ENCODE results near the gene OR2AT4.
"Not testable (repeated sequence)": the region's sequence is repeated elsewhere in the genome, so short reads cannot be mapped to it uniquely, and the experiment has no call there.

The OR2AT4 gene

DNA sequence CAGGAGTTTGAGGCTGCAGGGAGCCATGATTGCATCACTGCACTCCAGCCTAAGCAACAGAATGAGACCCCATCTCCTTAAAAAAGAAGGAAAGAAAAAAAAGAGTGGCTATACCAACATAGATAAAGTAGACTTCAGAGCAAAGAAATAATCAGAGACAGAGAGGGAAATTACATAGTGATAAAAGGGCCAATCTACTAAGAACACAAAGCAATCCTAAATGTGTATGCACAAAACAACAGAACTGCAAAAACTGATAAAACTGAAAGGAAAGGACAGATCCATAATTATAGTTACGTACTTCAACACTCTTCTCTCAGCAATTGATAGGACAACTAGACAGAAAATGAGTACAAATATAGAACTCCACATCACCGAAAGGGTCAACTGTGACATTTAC is 17.8 kb upstream of the OR2AT4 start:
- no peak for TF ChIP-seq ZFX (IDR thresholded peaks at IDR 0.05)
- TF ChIP-seq, protein P1, sequence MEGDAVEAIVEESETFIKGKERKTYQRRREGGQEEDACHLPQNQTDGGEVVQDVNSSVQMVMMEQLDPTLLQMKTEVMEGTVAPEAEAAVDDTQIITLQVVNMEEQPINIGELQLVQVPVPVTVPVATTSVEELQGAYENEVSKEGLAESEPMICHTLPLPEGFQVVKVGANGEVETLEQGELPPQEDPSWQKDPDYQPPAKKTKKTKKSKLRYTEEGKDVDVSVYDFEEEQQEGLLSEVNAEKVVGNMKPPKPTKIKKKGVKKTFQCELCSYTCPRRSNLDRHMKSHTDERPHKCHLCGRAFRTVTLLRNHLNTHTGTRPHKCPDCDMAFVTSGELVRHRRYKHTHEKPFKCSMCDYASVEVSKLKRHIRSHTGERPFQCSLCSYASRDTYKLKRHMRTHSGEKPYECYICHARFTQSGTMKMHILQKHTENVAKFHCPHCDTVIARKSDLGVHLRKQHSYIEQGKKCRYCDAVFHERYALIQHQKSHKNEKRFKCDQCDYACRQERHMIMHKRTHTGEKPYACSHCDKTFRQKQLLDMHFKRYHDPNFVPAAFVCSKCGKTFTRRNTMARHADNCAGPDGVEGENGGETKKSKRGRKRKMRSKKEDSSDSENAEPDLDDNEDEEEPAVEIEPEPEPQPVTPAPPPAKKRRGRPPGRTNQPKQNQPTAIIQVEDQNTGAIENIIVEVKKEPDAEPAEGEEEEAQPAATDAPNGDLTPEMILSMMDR (conservative IDR thresholded peaks at IDR 0.05) = no peak
- no peak overlapping the region for H3K27ac ChIP-seq

- TF ChIP-seq, protein P1 (conservative IDR thresholded peaks at IDR 0.05) = no peak
- no peak for TF ChIP-seq ZFX (IDR thresholded peaks at IDR 0.05)
- no peak overlapping the region for H3K27ac ChIP-seq
Measured at GRCh38 chr11:75113030-75113429, 16.4 kb upstream of the OR2AT4 start.

- TF ChIP-seq, protein P1 (conservative IDR thresholded peaks at IDR 0.05) = no peak
- no peak for TF ChIP-seq ZFX (IDR thresholded peaks at IDR 0.05)
- no peak overlapping the region for H3K27ac ChIP-seq
Measured at GRCh38 chr11:75112200-75112599, 15.5 kb upstream of the OR2AT4 start.

DNA sequence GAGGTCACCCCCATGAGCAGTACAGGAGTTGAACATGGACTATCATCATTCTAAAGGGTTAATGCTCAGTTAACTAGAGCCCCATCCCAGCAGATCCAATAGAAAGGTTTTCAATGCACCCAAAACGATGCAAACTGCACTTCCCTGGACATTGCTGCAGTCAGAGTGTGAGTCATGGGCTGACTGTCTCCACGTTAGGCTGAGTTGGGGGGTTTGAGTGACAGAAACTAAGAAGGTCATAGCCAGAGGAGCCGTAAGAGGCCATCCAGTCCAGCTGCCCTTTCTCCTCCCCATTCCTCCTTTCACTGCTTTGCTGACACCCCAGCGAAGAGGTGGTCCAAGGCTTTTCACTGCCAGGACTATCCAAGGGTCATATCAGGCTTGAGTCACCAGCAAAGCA is 10.5 kb upstream of the OR2AT4 start:
- TF ChIP-seq, protein P1 (conservative IDR thresholded peaks at IDR 0.05) = no peak
- TF ChIP-seq ZFX (IDR thresholded peaks at IDR 0.05) = no peak
- H3K27ac ChIP-seq = no peak overlapping the region

- not testable (repeated sequence) for H3K27ac ChIP-seq
Measured at GRCh38 chr11:75105967-75106681, 9.4 kb upstream of the OR2AT4 start.

GRCh38 chr11:75105462-75105925 is 8.8 kb upstream of the OR2AT4 start:
- H3K27ac ChIP-seq = no peak overlapping the region
- no peak for TF ChIP-seq ZFX (IDR thresholded peaks at IDR 0.05)

GRCh38 chr11:75103380-75104026 is 6.8 kb upstream of the OR2AT4 start:
- TF ChIP-seq ZFX (IDR thresholded peaks at IDR 0.05) = no peak
- TF ChIP-seq, protein P1 (conservative IDR thresholded peaks at IDR 0.05) = no peak
- no peak overlapping the region for H3K27ac ChIP-seq

GRCh38 chr11:75101424-75102128 is 4.9 kb upstream of the OR2AT4 start:
- TF ChIP-seq ZFX (IDR thresholded peaks at IDR 0.05) = no peak
- TF ChIP-seq, protein P1 (conservative IDR thresholded peaks at IDR 0.05) = no peak
- no peak overlapping the region for H3K27ac ChIP-seq

All from C4-2B (cell line).